Prostate gland (tissue), 2 donors: Measurements from ENCODE around the gene SRGAP3.

Experiments
- POLR2A ChIP-seq: fragments of 450-650 bp; IDR thresholded peaks from one replicate; pipeline ENCODE4 v1.6.1; 2016; ENCODE audit warnings: antibody characterized with exemption, mild to moderate bottlenecking
- TF ChIP-seq, protein P1 (sequence below), 4 experiments: fragments of 200-600 bp in 2 of 4; fragments of 450-650 bp in 2 of 4; sonication (generic) in 2 of 4; IDR thresholded peaks; 1 replicate in 3 of 4; 2 replicates in 1 of 4; pipeline ENCODE4 v1.5.1; 2016 to 2019; ENCODE audit warnings: antibody characterized with exemption in 4 of 4, mild to moderate bottlenecking in 2 of 4, moderate library complexity in 2 of 4

DNA sequence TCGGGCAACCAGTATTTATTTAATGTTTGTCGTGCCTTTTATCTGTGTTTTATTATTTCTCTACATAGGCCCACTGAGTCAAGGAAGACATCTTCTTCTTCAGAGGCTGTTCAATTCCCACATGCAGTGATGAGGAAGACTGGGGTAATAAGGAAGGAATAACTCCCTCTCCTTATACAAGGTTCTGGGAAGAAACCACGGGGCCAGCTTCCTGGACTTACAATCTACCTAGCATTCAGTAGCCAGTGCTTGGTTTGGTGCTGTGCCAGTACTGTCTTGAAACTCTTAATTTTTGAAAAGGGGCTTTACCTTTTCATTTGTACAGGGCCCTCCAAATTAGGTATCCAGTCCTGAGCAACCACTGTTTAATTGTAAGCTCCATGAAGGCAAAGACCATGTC is 51.2 kb downstream of the SRGAP3 start:
- TF ChIP-seq, protein P1, sequence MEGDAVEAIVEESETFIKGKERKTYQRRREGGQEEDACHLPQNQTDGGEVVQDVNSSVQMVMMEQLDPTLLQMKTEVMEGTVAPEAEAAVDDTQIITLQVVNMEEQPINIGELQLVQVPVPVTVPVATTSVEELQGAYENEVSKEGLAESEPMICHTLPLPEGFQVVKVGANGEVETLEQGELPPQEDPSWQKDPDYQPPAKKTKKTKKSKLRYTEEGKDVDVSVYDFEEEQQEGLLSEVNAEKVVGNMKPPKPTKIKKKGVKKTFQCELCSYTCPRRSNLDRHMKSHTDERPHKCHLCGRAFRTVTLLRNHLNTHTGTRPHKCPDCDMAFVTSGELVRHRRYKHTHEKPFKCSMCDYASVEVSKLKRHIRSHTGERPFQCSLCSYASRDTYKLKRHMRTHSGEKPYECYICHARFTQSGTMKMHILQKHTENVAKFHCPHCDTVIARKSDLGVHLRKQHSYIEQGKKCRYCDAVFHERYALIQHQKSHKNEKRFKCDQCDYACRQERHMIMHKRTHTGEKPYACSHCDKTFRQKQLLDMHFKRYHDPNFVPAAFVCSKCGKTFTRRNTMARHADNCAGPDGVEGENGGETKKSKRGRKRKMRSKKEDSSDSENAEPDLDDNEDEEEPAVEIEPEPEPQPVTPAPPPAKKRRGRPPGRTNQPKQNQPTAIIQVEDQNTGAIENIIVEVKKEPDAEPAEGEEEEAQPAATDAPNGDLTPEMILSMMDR (IDR thresholded peaks at IDR 0.05): no peak
- no peak for TF ChIP-seq POLR2A
